Lower leg skin (tissue), 3 donors: ENCODE data around the gene MYO15B.

Experiments used
- CTCF ChIP-seq, 3 donors: fragments of 450-650 bp; IDR thresholded peaks; one replicate each; pipeline ENCODE4 v1.5.1; 2016; ENCODE audit warnings: antibody characterized with exemption in 3 of 3, mild to moderate bottlenecking in 3 of 3, moderate library complexity in 2 of 3
- POLR2A ChIP-seq, 2 donors: fragments of 450-650 bp; IDR thresholded peaks; one replicate each; pipeline ENCODE4 v1.6.1; 2016 to 2017; ENCODE audit warnings: antibody characterized with exemption in 2 of 2, mild to moderate bottlenecking in 1 of 2, moderate library complexity in 1 of 2

GRCh38 chr17:75665981-75666380, 78.4 kb downstream of the MYO15B start:
- no peak for TF ChIP-seq CTCF (IDR thresholded peaks at IDR 0.05)
- no peak for TF ChIP-seq POLR2A (IDR thresholded peaks at IDR 0.05)
